ENCODE results near the gene SLC8A1. TPM values are rescaled to one million over a fixed set of nuclear protein-coding genes. Genes with fewer than 3 reads are reported as not detected.

The SLC8A1 gene
- total RNA-seq, 1 experiment from 2014 or later, result 1.6 TPM

GRCh38 chr2:40289771-40290404, 162.0 kb downstream of the SLC8A1 start:
- Mint-ChIP-seq H3K27me3 (ENCODE audit: insufficient read depth, unreplicated experiment) (no peaks in the 10 kb centered on the region), H3K36me3 (ENCODE audit: insufficient read depth, unreplicated experiment) (no peaks in the 10 kb centered on the region), H3K27ac (ENCODE audit: low read depth, unreplicated experiment) (no peak overlapping the region), H3K4me1 (ENCODE audit: insufficient read depth, unreplicated experiment) (no peaks in the 10 kb centered on the region), H3K4me3 (ENCODE audit: unreplicated experiment) (no peak overlapping the region), H3K9me3 (ENCODE audit: unreplicated experiment) (no peaks in the 10 kb centered on the region)
- ChIA-PET POLR2A (interaction anchor here (1.1 kb wide), 2 partner anchors 9 to 321 kb away, joined by 3 to 4 read pairs; no protein-coding TSS in a partner anchor), CTCF (interaction anchor here (0.5 to 1.1 kb wide), 2 partner anchors 159 to 264 kb away, joined by 3 to 4 read pairs; no protein-coding TSS in a partner anchor)
- BruUV-seq (replicated peaks), result no TSS peak
- intact Hi-C loops (cut with micrococcal nuclease), result no loop called here
- DNase-seq (ENCODE audit: unreplicated experiment), result no peak
- TF ChIP-seq CTCF (IDR thresholded peaks at IDR 0.05; ENCODE audit: unreplicated experiment), result no peak

GRCh38 chr2:40287773-40288172, 164.1 kb downstream of the SLC8A1 start:
- ChIA-PET CTCF (interaction anchor here (0.5 to 1.5 kb wide), 2 partner anchors 75 to 150 kb away, joined by 3 read pairs; no protein-coding TSS in a partner anchor), POLR2A (interaction anchor here (2.2 kb wide), 1 partner anchor 29 kb away, joined by 4 read pairs; no protein-coding TSS in a partner anchor)
- intact Hi-C loops (cut with micrococcal nuclease), result no loop called here
- H3K27me3 Mint-ChIP-seq (ENCODE audit: insufficient read depth, unreplicated experiment), result no peaks in the 10 kb centered on the region
- no peak overlapping the region for H3K27ac Mint-ChIP-seq (ENCODE audit: low read depth, unreplicated experiment)
- TF ChIP-seq CTCF (IDR thresholded peaks at IDR 0.05; ENCODE audit: unreplicated experiment), result no peak
- H3K9me3 Mint-ChIP-seq (ENCODE audit: unreplicated experiment), result no peaks in the 10 kb centered on the region
- no peaks in the 10 kb centered on the region for H3K36me3 Mint-ChIP-seq (ENCODE audit: insufficient read depth, unreplicated experiment)
- no peak overlapping the region for H3K4me3 Mint-ChIP-seq (ENCODE audit: unreplicated experiment)
- BruUV-seq (replicated peaks), result no TSS peak
- no peak for DNase-seq (ENCODE audit: unreplicated experiment)
- no peaks in the 10 kb centered on the region for H3K4me1 Mint-ChIP-seq (ENCODE audit: insufficient read depth, unreplicated experiment)

GRCh38 chr2:40287195-40287594, 164.7 kb downstream of the SLC8A1 start:
- intact Hi-C loops (cut with micrococcal nuclease), result no loop called here
- BruUV-seq (replicated peaks), result no TSS peak
- TF ChIP-seq CTCF (IDR thresholded peaks at IDR 0.05; ENCODE audit: unreplicated experiment), result no peak
- H3K4me3 Mint-ChIP-seq (ENCODE audit: unreplicated experiment), result no peak overlapping the region
- no peaks in the 10 kb centered on the region for H3K36me3 Mint-ChIP-seq (ENCODE audit: insufficient read depth, unreplicated experiment)
- no peak for DNase-seq (ENCODE audit: unreplicated experiment)
- H3K9me3 Mint-ChIP-seq (ENCODE audit: unreplicated experiment), result no peaks in the 10 kb centered on the region
- H3K27me3 Mint-ChIP-seq (ENCODE audit: insufficient read depth, unreplicated experiment), result no peaks in the 10 kb centered on the region
- POLR2A ChIA-PET, result interaction anchor here (2.2 kb wide), 1 partner anchor 30 kb away, joined by 4 read pairs; no protein-coding TSS in a partner anchor
- no peak overlapping the region for H3K27ac Mint-ChIP-seq (ENCODE audit: low read depth, unreplicated experiment)
- CTCF ChIA-PET, result interaction anchor here (0.5 to 1.5 kb wide), 5 partner anchors 12 to 1305 kb away, joined by 3 to 5 read pairs (median 4); no protein-coding TSS in a partner anchor
- H3K4me1 Mint-ChIP-seq (ENCODE audit: insufficient read depth, unreplicated experiment), result no peaks in the 10 kb centered on the region

GRCh38 chr2:40286721-40287120, 165.2 kb downstream of the SLC8A1 start:
- Mint-ChIP-seq H3K27ac (ENCODE audit: low read depth, unreplicated experiment) (no peak overlapping the region), H3K4me3 (ENCODE audit: unreplicated experiment) (no peak overlapping the region), H3K9me3 (ENCODE audit: unreplicated experiment) (no peaks in the 10 kb centered on the region), H3K4me1 (ENCODE audit: insufficient read depth, unreplicated experiment) (peaks cover under 1% of the 10 kb centered on the region), H3K27me3 (ENCODE audit: insufficient read depth, unreplicated experiment) (no peaks in the 10 kb centered on the region), H3K36me3 (ENCODE audit: insufficient read depth, unreplicated experiment) (no peaks in the 10 kb centered on the region)
- CTCF ChIA-PET, result interaction anchor here (0.7 to 1.5 kb wide), 4 partner anchors 11 to 1305 kb away, joined by 3 to 5 read pairs (median 4); no protein-coding TSS in a partner anchor
- POLR2A ChIA-PET, result interaction anchor here (2.2 kb wide), 1 partner anchor 30 kb away, joined by 4 read pairs; no protein-coding TSS in a partner anchor
- BruUV-seq (replicated peaks), result no TSS peak
- no peak for DNase-seq (ENCODE audit: unreplicated experiment)
- no peak for TF ChIP-seq CTCF (IDR thresholded peaks at IDR 0.05; ENCODE audit: unreplicated experiment)
- intact Hi-C loops (cut with micrococcal nuclease), result no loop called here
